HepG2 (cell line): ENCODE measurements around the gene COA3. TPM values are rescaled to one million over a fixed set of nuclear protein-coding genes. Genes with fewer than 3 reads are reported as not detected.

Source experiments
- CEBPG ChIP-seq: IDR thresholded peaks from 2 replicates; pipeline ENCODE4 v1.6.1; 2016
- CERS6 ChIP-seq: sonication (generic); formaldehyde crosslinking; IDR thresholded peaks from 2 replicates; pipeline ENCODE4 v1.5.0; 2020; ENCODE audit warnings: missing genetic modification reagents
- DPF2 ChIP-seq: sonication (generic); formaldehyde crosslinking; IDR thresholded peaks from 2 replicates; pipeline ENCODE4 v1.4.0; 2020; ENCODE audit warnings: mild to moderate bottlenecking, low read depth, missing genetic modification reagents, borderline replicate concordance
- HNRNPH1 ChIP-seq: fragments of 200-400 bp; formaldehyde crosslinking; optimal IDR thresholded peaks from 2 replicates; pipeline ENCODE3; 2017; ENCODE audit warnings: mild to moderate bottlenecking, low read depth, low read length
- HNRNPUL1 ChIP-seq: fragments of 200-400 bp; formaldehyde crosslinking; IDR thresholded peaks from 2 replicates; pipeline ENCODE4 v1.6.1; 2017; ENCODE audit warnings: low read depth, mild to moderate bottlenecking, low read length, moderate library complexity
- ONECUT2 ChIP-seq: sonication (generic); formaldehyde crosslinking; IDR thresholded peaks from 2 replicates; pipeline ENCODE4 v1.4.0; 2020; ENCODE audit warnings: missing genetic modification reagents
- PRDM10 ChIP-seq: sonication (generic); formaldehyde crosslinking; IDR thresholded peaks from 2 replicates; pipeline ENCODE4 v1.4.0; 2020; ENCODE audit warnings: low read depth, missing genetic modification reagents
- RBFOX2 ChIP-seq: fragments of 200-400 bp; formaldehyde crosslinking; IDR thresholded peaks from 2 replicates; pipeline ENCODE4 v1.6.1; 2017; ENCODE audit warnings: low read depth, mild to moderate bottlenecking, low read length
- SETDB1 ChIP-seq: sonication (generic); formaldehyde crosslinking; IDR thresholded peaks from 2 replicates; pipeline ENCODE4 v1.5.1; 2020; ENCODE audit warnings: missing genetic modification reagents, mild to moderate bottlenecking, borderline replicate concordance
- SP140L ChIP-seq: sonication (generic); formaldehyde crosslinking; IDR thresholded peaks from 2 replicates; pipeline ENCODE4 v1.4.0; 2020; ENCODE audit warnings: missing genetic modification reagents, borderline replicate concordance
- SSRP1 ChIP-seq: IDR thresholded peaks from 2 replicates; pipeline ENCODE4 v1.6.1; 2016; ENCODE audit warnings: control low read depth
- TEAD3 ChIP-seq: optimal IDR thresholded peaks from 2 replicates; pipeline ENCODE3; 2016; ENCODE audit warnings: borderline replicate concordance
- TRAFD1 ChIP-seq: sonication (generic); formaldehyde crosslinking; IDR thresholded peaks from 2 replicates; pipeline ENCODE4 v1.5.1; 2020; ENCODE audit warnings: missing genetic modification reagents, mild to moderate bottlenecking, borderline replicate concordance
- ZFP36L1 ChIP-seq: sonication (generic); formaldehyde crosslinking; IDR thresholded peaks from 2 replicates; pipeline ENCODE4 v1.8.0; 2022; ENCODE audit warnings: mild to moderate bottlenecking, missing genetic modification reagents, moderate library complexity
- ZNF121 ChIP-seq: sonication (generic); formaldehyde crosslinking; IDR thresholded peaks from 2 replicates; pipeline ENCODE4 v1.5.0; 2020; ENCODE audit warnings: mild to moderate bottlenecking, missing genetic modification reagents
- ZNF850 ChIP-seq: sonication (generic); formaldehyde crosslinking; conservative IDR thresholded peaks from 2 replicates; pipeline ENCODE4 v1.9.0; 2021; ENCODE audit warnings: mild to moderate bottlenecking, missing genetic modification reagents
- ZSCAN12 ChIP-seq: sonication (generic); formaldehyde crosslinking; IDR thresholded peaks from 2 replicates; pipeline ENCODE4 v1.9.0; 2021; ENCODE audit warnings: mild to moderate bottlenecking, missing genetic modification reagents
- polyA plus RNA-seq, 8 experiments: library from polyadenylated mRNA; depleted of rRNA in 3 of 8; stranded (reverse) in 7 of 8; unstranded in 1 of 8; fragments of >200 nt; fragmentation: Illumina TruSeq in 4 of 8; extraction: Trizol in 4 of 8; gene quantifications; 2 replicates each; pipeline versions ENCODE4 v1.2.1 to v1.2.3, GENCODE V29; 2011 to 2016; ENCODE audit warnings: low read depth in 4 of 8, missing spikeins in 1 of 8, mixed read lengths in 1 of 8; ENCODE audit not compliant: insufficient read depth in 1 of 8
- total RNA-seq, 5 experiments: library from RNA; depleted of rRNA; stranded (reverse); fragments of >200 nt; fragmentation: Illumina TruSeq; extraction: Trizol; gene quantifications; 2 replicates each; pipeline ENCODE4 v1.2.3, GENCODE V29; 2016; ENCODE audit warnings: low read depth in 1 of 5
- TF ChIP-seq, protein P1 (sequence below): sonication (generic); formaldehyde crosslinking; IDR thresholded peaks from 2 replicates; pipeline ENCODE4 v1.4.0; 2020; ENCODE audit warnings: mild to moderate bottlenecking, missing genetic modification reagents
- TF ChIP-seq, protein P2 (sequence below): sonication (generic); formaldehyde crosslinking; IDR thresholded peaks from 2 replicates; pipeline ENCODE4 v1.5.0; 2020; ENCODE audit warnings: mild to moderate bottlenecking, missing genetic modification reagents

Gene COA3
- total and polyA plus RNA-seq, 2 of the 13 experiments (the other 11 are each of a cell fraction or from before 2014, with no cell fraction given), result 133 to 202 TPM

GRCh38 chr17:42797067-42798007, 1.2 kb downstream of the COA3 start (continued):
- 0 out of 2 replicates have a peak, but pooled peaks have one; percentile 12 for TF ChIP-seq PRDM10 (CRISPR knock-in tag)
- peak; percentile 65; the same call in 1 of the 2 replicates for TF ChIP-seq TRAFD1 (CRISPR knock-in tag)
- no peak for TF ChIP-seq ZSCAN12 (CRISPR knock-in tag)
- no peak for TF ChIP-seq ZNF121
- TF ChIP-seq, protein P1, sequence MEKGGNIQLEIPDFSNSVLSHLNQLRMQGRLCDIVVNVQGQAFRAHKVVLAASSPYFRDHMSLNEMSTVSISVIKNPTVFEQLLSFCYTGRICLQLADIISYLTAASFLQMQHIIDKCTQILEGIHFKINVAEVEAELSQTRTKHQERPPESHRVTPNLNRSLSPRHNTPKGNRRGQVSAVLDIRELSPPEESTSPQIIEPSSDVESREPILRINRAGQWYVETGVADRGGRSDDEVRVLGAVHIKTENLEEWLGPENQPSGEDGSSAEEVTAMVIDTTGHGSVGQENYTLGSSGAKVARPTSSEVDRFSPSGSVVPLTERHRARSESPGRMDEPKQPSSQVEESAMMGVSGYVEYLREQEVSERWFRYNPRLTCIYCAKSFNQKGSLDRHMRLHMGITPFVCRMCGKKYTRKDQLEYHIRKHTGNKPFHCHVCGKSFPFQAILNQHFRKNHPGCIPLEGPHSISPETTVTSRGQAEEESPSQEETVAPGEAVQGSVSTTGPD (CRISPR knock-in tag), result no peak
- no peak for TF ChIP-seq HNRNPUL1
- TF ChIP-seq, protein P2, sequence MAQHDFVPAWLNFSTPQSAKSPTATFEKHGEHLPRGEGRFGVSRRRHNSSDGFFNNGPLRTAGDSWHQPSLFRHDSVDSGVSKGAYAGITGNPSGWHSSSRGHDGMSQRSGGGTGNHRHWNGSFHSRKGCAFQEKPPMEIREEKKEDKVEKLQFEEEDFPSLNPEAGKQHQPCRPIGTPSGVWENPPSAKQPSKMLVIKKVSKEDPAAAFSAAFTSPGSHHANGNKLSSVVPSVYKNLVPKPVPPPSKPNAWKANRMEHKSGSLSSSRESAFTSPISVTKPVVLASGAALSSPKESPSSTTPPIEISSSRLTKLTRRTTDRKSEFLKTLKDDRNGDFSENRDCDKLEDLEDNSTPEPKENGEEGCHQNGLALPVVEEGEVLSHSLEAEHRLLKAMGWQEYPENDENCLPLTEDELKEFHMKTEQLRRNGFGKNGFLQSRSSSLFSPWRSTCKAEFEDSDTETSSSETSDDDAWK, result no peak
- no peak for TF ChIP-seq ZNF850 (CRISPR knock-in tag)
- no peak for TF ChIP-seq CEBPG (CRISPR knock-in tag)
- no peak for TF ChIP-seq ONECUT2
- TF ChIP-seq SP140L, result 0 out of 2 replicates have a peak, but pooled peaks have one; percentile 48
- TF ChIP-seq RBFOX2, result peak; percentile 48; the same call in 1 of the 2 replicates
- peak; percentile 81; the same call in 1 of the 2 replicates for TF ChIP-seq ZFP36L1 (CRISPR knock-in tag)
- no peak for TF ChIP-seq DPF2 (CRISPR knock-in tag)
- no peak; the same call in none of the 2 replicates for TF ChIP-seq SSRP1 (CRISPR knock-in tag)
- no peak for TF ChIP-seq CERS6 (CRISPR knock-in tag)
- no peak for TF ChIP-seq TEAD3 (CRISPR knock-in tag)
- TF ChIP-seq SETDB1 (CRISPR knock-in tag), result no peak
- TF ChIP-seq HNRNPH1, result no peak
